ENCODE data around the gene DDX4.

DNA sequence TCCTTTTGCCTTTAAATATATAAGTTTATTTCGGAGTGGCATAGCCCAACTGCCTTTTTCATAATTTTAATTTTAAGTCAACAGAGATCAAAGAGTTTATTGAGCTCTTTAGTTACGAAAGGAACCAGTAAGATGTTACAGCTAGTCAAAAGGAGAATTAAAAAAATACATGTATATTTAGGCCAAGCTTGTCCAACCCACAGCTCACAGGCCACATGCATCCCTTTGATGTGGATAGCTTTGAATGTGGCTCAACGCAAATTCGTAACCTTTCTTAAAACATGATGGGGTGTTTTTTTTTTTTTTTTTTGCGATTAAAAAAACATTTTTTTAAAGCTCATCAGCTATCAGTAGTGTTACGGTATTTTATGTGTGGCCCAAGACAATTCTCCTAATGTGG, 63.1 kb downstream of the DDX4 start:
- TF ChIP-seq, protein P1, sequence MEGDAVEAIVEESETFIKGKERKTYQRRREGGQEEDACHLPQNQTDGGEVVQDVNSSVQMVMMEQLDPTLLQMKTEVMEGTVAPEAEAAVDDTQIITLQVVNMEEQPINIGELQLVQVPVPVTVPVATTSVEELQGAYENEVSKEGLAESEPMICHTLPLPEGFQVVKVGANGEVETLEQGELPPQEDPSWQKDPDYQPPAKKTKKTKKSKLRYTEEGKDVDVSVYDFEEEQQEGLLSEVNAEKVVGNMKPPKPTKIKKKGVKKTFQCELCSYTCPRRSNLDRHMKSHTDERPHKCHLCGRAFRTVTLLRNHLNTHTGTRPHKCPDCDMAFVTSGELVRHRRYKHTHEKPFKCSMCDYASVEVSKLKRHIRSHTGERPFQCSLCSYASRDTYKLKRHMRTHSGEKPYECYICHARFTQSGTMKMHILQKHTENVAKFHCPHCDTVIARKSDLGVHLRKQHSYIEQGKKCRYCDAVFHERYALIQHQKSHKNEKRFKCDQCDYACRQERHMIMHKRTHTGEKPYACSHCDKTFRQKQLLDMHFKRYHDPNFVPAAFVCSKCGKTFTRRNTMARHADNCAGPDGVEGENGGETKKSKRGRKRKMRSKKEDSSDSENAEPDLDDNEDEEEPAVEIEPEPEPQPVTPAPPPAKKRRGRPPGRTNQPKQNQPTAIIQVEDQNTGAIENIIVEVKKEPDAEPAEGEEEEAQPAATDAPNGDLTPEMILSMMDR (IDR thresholded peaks at IDR 0.05) = no peak
- no peak for TF ChIP-seq POLR2A (IDR thresholded peaks at IDR 0.05)

All from esophagus squamous epithelium (tissue), 4 donors.